Lung microvascular endothelial cell (primary cell): ENCODE results near the gene SH3BP5. TPM values are rescaled to one million over a fixed set of nuclear protein-coding genes. Genes with fewer than 3 reads are reported as not detected.

ENCODE experiments used
- DNase-seq, 2 donors: peaks; one replicate each; pipeline versions ENCODE4 v3.0.0 to v3.0.0-alpha.2; 2010; ENCODE audit warnings: low read depth in 2 of 2
- total RNA-seq: library from RNA; depleted of rRNA; stranded (reverse); fragments of >200 nt; gene quantifications from 2 replicates; pipeline ENCODE4 v1.2.1, GENCODE V29; 2014

Gene SH3BP5
- total RNA-seq, 1 donor from 2014 or later: 42.3 TPM

- DNase-seq: peak; percentile 96 to 97
Measured at GRCh38 chr3:15205934-15206661, 126.3 kb downstream of the SH3BP5 start, which contains the start of gene CAPN7. Gene CAPN7 (plus strand): TSS chr3:15206246. CDS start chr3:15206496, 250 bp downstream.

- DNase-seq: no peak
Measured at GRCh38 chr3:15205482-15205933, 126.9 kb downstream of the SH3BP5 start.

Other genes starting within 250 kb of the SH3BP5 start
- 13.1 and 17.7 TPM in 2 replicates for gene RBSN, start 233.4 kb downstream of the SH3BP5 start, total RNA-seq
- gene CAPN7, start 126.3 kb downstream of the SH3BP5 start, total RNA-seq: 16.3 and 27.0 TPM in 2 replicates
- 17.4 and 20.6 TPM in 2 replicates for gene METTL6, start 95.0 kb upstream of the SH3BP5 start, total RNA-seq
- gene EAF1, start 95.0 kb upstream of the SH3BP5 start, total RNA-seq: 12.0 and 15.1 TPM in 2 replicates
- gene COLQ, start 189.1 kb upstream of the SH3BP5 start, total RNA-seq: 0.40 and 0.44 TPM in 2 replicates